ENCODE data around the gene HNRNPAB.
"Not testable (repeated sequence)": the region's sequence is repeated elsewhere in the genome, so short reads cannot be mapped to it uniquely, and the experiment has no call there.

HNRNPAB gene

DNA sequence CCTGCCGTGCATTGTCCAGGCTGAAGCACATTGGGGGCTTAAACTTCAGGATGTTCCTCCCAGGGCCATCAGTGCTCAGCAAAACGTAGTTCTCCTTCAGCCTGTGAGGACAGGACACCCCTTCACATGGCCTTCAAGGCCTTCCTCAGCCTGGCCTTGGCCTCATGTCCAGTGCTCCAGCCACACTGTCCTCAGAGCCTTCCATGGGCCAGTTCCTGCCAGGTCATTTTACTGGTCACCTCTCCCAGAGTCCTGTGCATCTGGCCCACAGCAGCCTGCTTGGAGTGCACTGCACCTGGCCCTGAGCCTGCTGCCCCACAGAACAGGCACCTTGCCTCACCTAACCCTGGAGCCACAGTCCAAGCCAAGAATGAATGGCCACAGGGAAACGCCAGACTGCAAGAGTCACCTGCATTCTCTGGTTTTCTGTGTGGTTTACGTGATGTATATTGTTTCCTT is 8.7 kb downstream of the HNRNPAB start:
- no peak for DNase-seq

DNA sequence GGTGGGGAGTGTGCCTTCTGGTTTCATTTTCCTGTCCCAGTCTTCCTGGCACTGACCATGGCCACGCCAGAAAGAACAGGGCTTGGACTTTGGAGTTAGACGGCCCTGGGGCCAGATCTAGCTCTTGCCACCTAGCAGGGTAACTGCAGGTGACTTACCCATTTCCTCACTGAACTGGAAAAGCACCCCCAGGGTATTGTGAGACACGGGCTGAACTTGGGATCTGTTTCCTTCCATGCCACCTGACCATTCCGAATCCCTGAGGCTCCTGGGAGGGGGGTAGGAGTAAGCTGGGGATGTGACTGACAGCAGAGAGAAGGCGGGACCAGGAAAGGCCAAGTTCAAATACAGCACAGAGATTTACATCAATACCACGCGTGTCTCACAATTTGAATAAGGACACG is 9.4 kb downstream of the HNRNPAB start:
- no peak for DNase-seq

- DNase-seq, result no peak
These were observed 9.9 kb downstream of the HNRNPAB start for GRCh38 chr5:178214160-178214803.

DNA sequence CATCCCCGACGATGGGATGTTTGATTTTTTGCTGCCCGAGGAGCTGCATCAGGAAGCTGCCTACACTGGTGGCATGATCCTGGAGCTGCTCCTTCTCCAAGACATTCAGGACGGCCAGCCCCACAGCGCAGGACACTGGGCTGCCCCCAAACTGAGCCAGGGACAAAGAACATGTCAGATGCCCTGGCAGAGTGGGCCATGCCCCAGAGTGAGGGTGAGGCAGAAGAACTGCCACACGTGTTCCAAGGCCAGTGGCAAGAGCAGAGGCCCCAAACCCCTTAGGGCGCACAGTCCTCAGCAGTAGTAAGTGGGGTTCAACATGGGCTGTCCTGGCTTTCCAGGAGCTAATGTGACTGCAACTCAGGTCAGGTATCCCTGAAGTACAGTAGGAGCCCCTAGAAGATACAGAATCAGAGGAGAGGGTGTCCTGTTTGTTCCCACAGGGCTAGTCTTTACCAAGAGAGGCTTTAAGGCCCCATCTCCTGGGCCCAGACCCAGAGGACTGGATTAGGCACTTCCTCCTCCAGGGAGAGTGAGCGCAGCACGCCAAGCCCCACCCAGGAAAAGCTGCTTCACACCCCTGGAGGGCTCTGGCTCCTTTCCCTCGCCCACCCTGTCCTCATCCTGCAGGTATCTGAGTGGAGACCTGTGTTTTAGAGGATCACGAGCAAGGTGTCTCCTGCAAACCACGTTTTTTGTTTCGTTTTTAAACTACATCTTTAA is 11.1 kb downstream of the HNRNPAB start:
- no peak for DNase-seq

DNA sequence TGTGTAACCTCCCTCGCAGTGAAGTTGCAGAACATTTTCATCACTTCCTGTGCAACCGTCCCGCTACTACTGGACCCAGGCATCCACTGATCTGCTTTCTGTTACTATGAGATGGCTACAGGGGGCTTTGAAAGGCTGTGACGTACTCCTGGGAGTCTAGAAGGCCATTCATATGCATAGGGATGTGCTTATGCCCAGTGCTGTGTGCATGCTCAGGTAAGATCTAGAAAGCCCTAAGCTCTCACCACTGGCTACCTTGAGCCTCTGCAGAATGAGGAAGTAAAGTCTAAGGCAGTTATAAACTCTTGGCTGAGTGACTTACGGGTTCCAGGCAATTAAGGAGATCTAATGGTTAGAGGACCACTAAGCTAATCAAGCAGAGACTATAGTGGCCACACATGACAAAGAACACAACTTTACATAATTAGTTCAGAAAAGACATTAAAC is 11.8 kb downstream of the HNRNPAB start:
- no peak for DNase-seq

DNA sequence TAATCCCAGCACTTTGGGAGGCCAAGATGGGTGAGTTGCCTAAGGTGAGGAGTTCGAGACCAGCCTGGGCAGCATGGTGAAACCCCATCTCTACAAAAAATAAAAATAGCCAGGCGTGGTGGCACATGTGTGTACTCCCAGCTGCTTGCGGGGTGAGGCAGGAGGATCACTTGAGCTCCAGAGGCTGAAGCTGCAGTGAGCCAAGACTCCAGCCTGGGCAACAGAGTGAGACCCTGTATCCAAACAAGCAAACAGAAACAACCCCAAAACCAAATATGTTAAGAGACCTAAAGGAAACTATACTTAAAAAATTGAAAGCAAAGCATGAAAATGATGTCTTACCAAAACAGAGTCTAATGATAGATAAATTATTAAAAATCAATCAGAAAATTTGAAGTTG is 12.4 kb downstream of the HNRNPAB start:
- no peak for DNase-seq

DNA sequence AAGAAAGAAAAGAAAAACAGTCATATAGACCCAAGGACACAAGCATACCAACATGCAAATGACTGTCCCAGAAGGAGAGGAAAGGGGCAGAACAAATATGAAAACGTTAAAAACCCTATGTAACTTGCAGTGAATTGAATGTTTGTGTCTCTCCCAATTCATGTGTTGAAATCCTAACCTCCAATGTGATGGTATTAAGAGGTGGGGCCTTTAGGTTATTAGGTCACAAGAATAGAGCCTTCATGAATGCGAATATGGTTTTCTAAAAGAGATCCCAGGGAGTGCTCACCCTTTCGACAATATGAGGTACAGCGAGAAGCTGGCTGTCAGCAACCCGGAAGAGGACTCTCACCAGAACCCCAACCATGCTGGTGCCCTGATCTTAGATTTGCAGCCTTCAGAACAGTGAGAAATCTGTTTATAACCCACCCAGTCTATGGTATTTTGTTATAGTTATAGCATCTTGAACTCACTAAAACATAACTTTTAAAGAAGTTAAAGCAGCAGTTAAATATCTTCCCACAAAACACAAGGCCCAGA is 14.0 kb downstream of the HNRNPAB start:
- no peak for DNase-seq

DNA sequence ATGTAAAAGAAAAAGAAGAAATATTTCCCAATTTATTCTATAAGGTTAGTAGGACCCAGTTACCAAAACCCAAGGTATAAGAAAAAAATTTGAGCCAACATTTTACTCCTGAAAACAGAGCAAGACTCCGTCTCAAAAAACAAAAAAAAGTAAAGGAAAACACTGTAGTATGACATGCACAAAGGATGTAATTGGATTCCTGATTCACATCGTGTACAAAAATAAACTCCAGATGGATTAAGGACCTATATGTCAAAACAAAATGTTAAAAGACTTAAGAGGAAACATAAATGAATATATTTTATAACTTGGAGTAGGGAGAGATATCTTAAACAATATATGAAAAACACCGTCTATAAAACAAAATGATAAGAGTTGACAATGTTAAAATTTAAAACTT is 14.5 kb downstream of the HNRNPAB start:
- DNase-seq, result no peak

DNA sequence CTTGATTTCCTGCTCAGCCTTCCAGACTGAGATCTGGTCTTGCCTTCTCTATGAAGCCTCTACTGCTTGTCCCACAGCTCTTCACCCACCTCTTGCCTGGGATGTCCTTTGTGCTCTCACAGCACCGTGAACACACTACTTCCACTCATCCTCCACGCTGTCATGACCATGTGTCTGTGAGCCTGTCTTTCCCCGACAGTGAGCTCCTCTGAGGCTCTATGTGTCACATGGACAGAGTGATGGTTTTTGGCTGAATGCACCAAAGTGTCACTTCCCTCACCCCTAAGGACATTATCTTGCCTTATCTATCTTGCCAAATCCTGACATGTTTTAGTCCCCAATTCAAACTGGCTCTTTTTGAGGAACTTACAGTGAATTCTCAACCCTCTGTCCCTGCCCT is 16.9 kb downstream of the HNRNPAB start:
- DNase-seq, result no peak

DNA sequence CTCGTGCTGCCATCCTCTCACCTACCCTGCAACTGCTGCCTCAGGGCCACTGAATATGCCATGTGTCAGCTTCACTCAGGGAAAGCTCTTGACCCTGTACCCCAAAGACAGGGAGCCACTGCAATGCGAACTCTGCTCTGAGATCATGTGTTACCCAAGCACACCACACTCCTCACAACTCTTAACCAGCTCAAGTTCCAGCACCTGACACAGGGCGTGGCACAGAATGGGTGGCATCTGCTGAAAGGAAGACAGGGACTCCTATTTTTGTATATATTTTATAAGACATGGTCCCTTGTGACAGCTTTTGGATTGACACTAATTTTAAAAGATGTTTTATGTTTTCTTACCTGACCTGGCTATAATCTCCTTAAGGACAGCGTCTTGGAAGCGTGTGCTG is 17.5 kb downstream of the HNRNPAB start:
- DNase-seq, result no peak

- DNase-seq, result no peak
These were observed 18.0 kb downstream of the HNRNPAB start for GRCh38 chr5:178222292-178222691.

DNA sequence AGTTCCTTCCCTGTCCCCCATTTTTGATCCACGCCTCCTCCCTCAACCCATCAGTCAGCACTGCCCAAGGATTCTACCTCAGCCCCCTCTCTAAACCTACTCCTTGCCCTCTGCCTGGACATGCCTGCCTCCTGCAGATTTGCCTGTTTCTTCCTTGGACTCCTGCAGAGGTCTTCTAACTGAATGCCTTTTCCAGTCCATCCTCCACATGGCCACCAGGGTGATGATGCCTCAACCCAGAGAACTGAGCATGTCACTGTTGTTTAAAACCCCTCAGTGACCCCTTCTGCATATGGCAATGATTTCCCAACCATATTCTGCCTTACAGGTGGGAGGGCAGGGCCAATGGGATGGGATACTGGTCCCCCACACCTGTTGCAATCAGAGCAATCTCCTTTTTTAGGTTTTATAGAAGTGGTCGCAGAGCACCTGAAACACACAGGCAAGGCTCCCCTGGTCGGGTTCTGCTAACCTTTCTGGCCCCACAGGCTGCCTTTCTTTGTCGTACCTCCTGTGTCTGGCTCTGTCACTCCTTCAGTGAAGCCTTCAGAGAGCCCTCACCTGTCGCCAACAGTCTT is 19.0 kb downstream of the HNRNPAB start:
- DNase-seq, result no peak

GRCh38 chr5:178223828-178224335 is 19.5 kb downstream of the HNRNPAB start:
- no peak for DNase-seq

DNA sequence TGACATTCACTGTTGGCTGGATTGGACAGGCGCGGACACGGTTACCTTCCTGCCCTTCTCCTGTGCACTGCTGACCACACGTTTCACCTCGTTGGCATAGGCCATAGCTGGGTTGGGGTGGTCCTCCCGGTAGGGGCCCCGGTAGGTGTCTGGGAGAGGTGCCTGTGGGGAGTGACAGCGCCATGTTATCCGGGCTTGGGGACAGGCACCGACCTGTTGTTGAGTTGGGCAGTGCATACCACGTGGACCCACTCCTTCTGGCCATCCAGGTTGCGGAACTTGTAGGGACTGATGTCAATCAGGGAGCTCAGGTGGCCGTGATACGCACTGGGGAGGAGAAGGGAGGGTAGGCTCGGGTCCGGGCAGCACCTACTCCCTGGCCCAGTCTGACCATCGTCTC is 20.1 kb downstream of the HNRNPAB start:
- DNase-seq, result no peak

GRCh38 chr5:178225174-178225573 is 20.8 kb downstream of the HNRNPAB start:
- no peak for DNase-seq

DNA sequence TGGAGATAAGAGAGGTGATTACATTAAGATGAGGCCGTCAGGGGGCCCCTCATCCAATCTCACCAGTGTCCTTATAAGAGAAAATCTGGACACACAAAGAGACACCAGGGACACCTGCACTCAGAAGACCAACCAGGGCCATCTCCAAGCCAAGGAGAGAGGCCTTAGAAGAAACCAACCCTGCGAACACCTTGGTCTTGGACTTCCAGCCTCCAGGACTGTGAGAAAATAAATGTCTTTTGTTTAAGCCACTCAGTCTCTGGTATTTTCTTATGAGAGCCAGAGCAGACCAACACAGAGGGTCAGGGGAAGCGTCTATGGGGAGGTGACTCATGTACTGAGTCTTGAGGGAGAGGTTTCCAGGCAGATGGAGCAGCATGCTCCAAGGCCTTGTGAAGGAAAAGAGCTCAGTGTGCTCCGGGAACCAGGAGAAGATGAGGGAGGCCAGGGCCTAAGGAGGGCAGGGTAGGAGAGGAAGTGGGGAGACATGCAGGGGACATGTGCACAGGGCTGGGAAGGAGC is 22.9 kb downstream of the HNRNPAB start:
- DNase-seq, result no peak

DNA sequence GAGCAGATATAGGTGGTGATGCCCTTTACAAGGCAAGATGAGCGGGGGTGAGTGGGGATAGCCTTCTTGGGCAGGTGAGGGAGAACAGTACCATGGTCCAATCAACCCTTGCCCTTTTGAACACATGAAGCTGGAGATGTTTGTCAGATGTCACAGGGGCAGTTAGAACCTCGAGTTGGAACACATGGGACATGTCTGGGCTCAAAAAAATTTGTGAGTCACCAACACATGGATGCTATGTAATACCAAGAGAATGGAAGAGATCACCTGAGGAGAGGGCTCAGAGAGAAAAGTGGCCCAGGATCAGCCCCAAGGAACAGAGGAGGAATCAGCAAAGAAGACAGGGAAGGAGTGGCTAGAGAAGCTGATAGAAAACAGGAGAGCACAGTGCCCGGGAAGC is 23.6 kb downstream of the HNRNPAB start:
- DNase-seq, result no peak

DNA sequence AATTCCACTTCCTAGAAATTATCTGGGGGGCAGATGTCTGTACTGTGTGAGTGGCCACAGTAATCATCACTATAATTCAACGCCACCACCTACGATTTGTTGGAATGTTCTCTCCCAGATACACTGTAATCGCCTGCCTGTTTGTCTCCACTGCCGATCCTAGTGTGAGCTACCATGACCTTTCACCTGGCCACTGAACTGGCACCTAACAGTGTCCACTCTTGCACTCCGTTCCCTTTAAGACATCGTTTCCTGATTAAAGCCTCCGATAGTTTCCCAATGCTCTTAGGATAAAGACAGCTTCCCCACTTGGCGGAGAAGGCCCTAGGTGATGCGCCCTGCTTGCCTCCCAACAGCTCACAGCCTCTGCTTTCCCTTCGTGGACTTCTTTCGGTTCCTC is 24.3 kb downstream of the HNRNPAB start:
- DNase-seq, result no peak

GRCh38 chr5:178229111-178229510 is 24.8 kb downstream of the HNRNPAB start:
- DNase-seq, result not testable (repeated sequence)

- no peak for DNase-seq
These were observed 25.5 kb downstream of the HNRNPAB start for GRCh38 chr5:178229861-178230260.

- DNase-seq, result no peak
These were observed 26.7 kb downstream of the HNRNPAB start for GRCh38 chr5:178230879-178231538.

- DNase-seq, result no peak
These were observed 27.3 kb downstream of the HNRNPAB start for GRCh38 chr5:178231539-178232123.
